Neuronal stem cell (in vitro differentiated cells): ENCODE measurements around the gene STK11IP.
A peak's percentile ranks its signal among the peaks of the same experiment; 100 is the strongest.

ENCODE experiments used
- DNase-seq: peaks from one replicate; pipeline ENCODE4 v3.0.0-alpha.2; 2013; ENCODE audit warnings: low spot score
- H2AFZ ChIP-seq: one replicate; pipeline ENCODE4 v1.6.1; 2013; ENCODE audit warnings: mild to moderate bottlenecking, low read length, inconsistent platforms
- H2AK5ac ChIP-seq: 2 replicates; pipeline ENCODE4 v1.6.1; 2013; ENCODE audit warnings: low read depth, mild to moderate bottlenecking, inconsistent platforms, low read length, moderate library complexity, mixed read lengths
- H2BK120ac ChIP-seq: 2 replicates; pipeline ENCODE4 v1.6.1; 2013; ENCODE audit warnings: low read depth, mild to moderate bottlenecking, inconsistent platforms, low read length, moderate library complexity, mixed read lengths
- H2BK12ac ChIP-seq: one replicate; pipeline ENCODE4 v1.6.1; 2013; ENCODE audit warnings: low read length, inconsistent platforms
- H2BK15ac ChIP-seq: 2 replicates; pipeline ENCODE4 v1.6.1; 2013; ENCODE audit warnings: mild to moderate bottlenecking, low read length, inconsistent platforms, mixed read lengths
- H2BK5ac ChIP-seq: one replicate; pipeline ENCODE4 v1.6.1; 2013; ENCODE audit warnings: inconsistent platforms, mild to moderate bottlenecking, low read length, moderate library complexity
- H3K14ac ChIP-seq: one replicate; pipeline ENCODE4 v1.6.1; 2013; ENCODE audit warnings: low read length, inconsistent platforms
- H3K18ac ChIP-seq: 2 replicates; pipeline ENCODE4 v1.6.1; 2013; ENCODE audit warnings: low read length, inconsistent platforms
- H3K23ac ChIP-seq: 2 replicates; pipeline ENCODE4 v1.6.1; 2013; ENCODE audit warnings: low read depth, mild to moderate bottlenecking, mixed read lengths, low read length, inconsistent platforms; ENCODE audit not compliant: poor library complexity
- H3K27ac ChIP-seq: replicated peaks from 3 replicates; pipeline ENCODE4 v1.5.1; 2013; ENCODE audit warnings: low read length, inconsistent platforms
- H3K27me3 ChIP-seq, 3 experiments: 2 replicates each; pipeline ENCODE4 v1.6.1; 2013; ENCODE audit warnings: low read length in 3 of 3, mild to moderate bottlenecking in 2 of 3, inconsistent platforms in 1 of 3, low read depth in 1 of 3, mixed read lengths in 1 of 3, moderate library complexity in 1 of 3; ENCODE audit not compliant: control insufficient read depth in 3 of 3, insufficient read depth in 3 of 3
- H3K36me3 ChIP-seq, 2 donors: replicated peaks in 1 of 2; 2 replicates each; pipeline ENCODE4 v1.6.1; 2013; ENCODE audit warnings: low read length in 2 of 2; ENCODE audit not compliant: control insufficient read depth in 2 of 2, insufficient read depth in 2 of 2
- H3K4ac ChIP-seq: 2 replicates; pipeline ENCODE4 v1.6.1; 2013; ENCODE audit warnings: inconsistent platforms, mild to moderate bottlenecking, low read length, moderate library complexity
- H3K4me1 ChIP-seq, 2 donors: 1 replicate in 1 of 2; 2 replicates in 1 of 2; pipeline ENCODE4 v1.6.1; 2013; ENCODE audit warnings: low read length in 2 of 2, low read depth in 1 of 2; ENCODE audit not compliant: control insufficient read depth in 2 of 2, insufficient read depth in 1 of 2
- H3K4me2 ChIP-seq: one replicate; pipeline ENCODE4 v1.6.1; 2013; ENCODE audit warnings: mild to moderate bottlenecking, low read length, inconsistent platforms; ENCODE audit not compliant: insufficient read depth, poor library complexity, severe bottlenecking
- H3K4me3 ChIP-seq, 2 donors: 2 replicates each; pipeline ENCODE4 v1.5.1; 2013; ENCODE audit warnings: low read length in 2 of 2, mild to moderate bottlenecking in 2 of 2, inconsistent platforms in 1 of 2, moderate library complexity in 1 of 2
- H3K79me1 ChIP-seq: one replicate; pipeline ENCODE4 v1.6.1; 2013; ENCODE audit warnings: low read depth, mild to moderate bottlenecking, inconsistent platforms, low read length, moderate library complexity
- H3K9ac ChIP-seq: one replicate; pipeline ENCODE4 v1.6.1; 2013; ENCODE audit warnings: mild to moderate bottlenecking, low read depth, low read length, inconsistent platforms; ENCODE audit not compliant: poor library complexity
- H3K9me3 ChIP-seq, 2 donors: replicated peaks in 1 of 2; 2 replicates each; pipeline versions ENCODE3 to v1.6.1; 2013; ENCODE audit warnings: low read length in 2 of 2, mild to moderate bottlenecking in 2 of 2, inconsistent platforms in 1 of 2, low read depth in 1 of 2, mixed read lengths in 1 of 2, moderate library complexity in 1 of 2; ENCODE audit not compliant: control insufficient read depth in 2 of 2, insufficient read depth in 1 of 2
- H4K8ac ChIP-seq: one replicate; pipeline ENCODE4 v1.6.1; 2013; ENCODE audit warnings: low read depth, mild to moderate bottlenecking, inconsistent platforms, low read length, moderate library complexity
- H4K91ac ChIP-seq: one replicate; pipeline ENCODE4 v1.6.1; 2013; ENCODE audit warnings: low read length, low read depth, mild to moderate bottlenecking, inconsistent platforms; ENCODE audit not compliant: poor library complexity
- WGBS, 2 donors: extraction: QIAGEN DNeasy Blood & Tissue Kit; methylation state at CpG; one replicate each; pipeline ENCODE4 v1.1.7; 2013; ENCODE audit warnings: missing lambda C conversion rate in 2 of 2, mixed read lengths in 1 of 2; ENCODE audit not compliant: insufficient read length in 2 of 2, insufficient replicate concordance in 1 of 2; ENCODE audit errors: extremely low coverage in 2 of 2; 5-methylcytosine and 5-hydroxymethylcytosine counted together

Gene STK11IP

DNA sequence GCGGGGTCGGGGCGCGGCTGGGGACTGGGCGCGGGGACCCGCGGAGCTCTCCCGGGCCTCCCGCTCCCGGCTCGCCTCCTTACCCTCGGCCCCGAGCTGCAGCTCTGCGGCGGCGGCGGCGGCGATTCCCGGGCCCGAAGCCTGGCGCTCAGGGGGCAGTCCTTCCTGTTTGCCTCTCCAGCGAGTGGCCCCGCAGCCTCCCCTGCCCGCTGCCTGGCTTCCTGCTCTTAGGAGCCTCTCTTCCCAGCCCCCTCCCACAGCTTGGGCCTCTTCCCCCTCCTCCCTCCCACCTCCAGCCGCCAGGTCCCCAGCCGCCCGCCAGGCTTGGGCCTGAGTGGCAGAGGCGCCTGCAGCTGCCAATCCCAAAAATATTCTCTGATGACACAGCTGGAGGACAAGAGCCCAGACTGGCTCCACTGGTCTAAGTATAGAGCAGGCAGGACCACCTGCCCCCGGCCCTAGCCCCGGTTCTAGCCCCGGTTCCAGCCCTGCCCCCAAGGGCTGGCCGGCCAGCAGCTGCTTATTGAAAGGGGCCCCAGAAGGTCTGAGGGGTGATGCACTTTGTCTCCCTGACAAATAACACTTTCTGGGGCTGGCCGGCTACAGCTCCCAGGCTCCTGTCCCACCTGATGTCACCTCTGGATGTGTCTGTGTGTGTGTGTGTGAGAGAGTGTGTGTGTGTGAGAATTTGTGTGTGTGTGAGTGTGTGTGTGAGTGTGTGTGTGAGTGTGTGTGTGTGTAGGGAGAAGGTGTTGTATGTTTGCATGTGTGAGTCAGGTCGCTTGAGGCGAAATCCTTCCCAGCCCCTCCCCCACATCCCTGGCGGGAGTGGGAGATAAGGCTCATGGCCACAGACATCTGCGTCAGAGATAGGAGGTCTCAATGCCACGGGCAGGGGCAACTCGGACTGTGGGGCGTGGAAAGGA lies 26.1 kb upstream of the STK11IP start, which contains the start of gene OBSL1:
Gene OBSL1 (minus strand): TSS at position 229 of the 926 bp plus-strand sequence. CDS start 307 bp downstream, outside the sequence.
- no peaks in the 10 kb centered on the region for H3K9me3 ChIP-seq
- peak within 1 kb of the TSS; percentile 99 for H3K14ac ChIP-seq
- H3K27me3 ChIP-seq = peaks cover 0 to 3% (median 2%) of the 10 kb centered on the region in 3 experiments
- peak within 1 kb of the TSS; percentile 91 for H3K4me2 ChIP-seq
- H3K4me3 ChIP-seq = peak within 1 kb of the TSS; percentile 86 to 94
- H3K18ac ChIP-seq = peak within 1 kb of the TSS; percentile 100
- peak within 1 kb of the TSS; percentile 94 for H3K4ac ChIP-seq
- H3K36me3 ChIP-seq = peaks cover 12 to 34% of the 10 kb centered on the region in 2 donors
- peak within 1 kb of the TSS; percentile 72 for H4K91ac ChIP-seq
- H4K8ac ChIP-seq = peak within 1 kb of the TSS; percentile 82
- H2AK5ac ChIP-seq = peak within 1 kb of the TSS; percentile 87
- peak; percentile 73 for DNase-seq
- peak within 1 kb of the TSS; percentile 98 for H2AFZ ChIP-seq
- H3K9ac ChIP-seq = peak within 1 kb of the TSS; percentile 99
- peak within 1 kb of the TSS; percentile 56 for H3K27ac ChIP-seq
- peaks cover 9% of the 10 kb centered on the region for H3K79me1 ChIP-seq
- peak within 1 kb of the TSS; percentile 82 for H2BK12ac ChIP-seq
- H3K23ac ChIP-seq = peak within 1 kb of the TSS; percentile 93
- peak within 1 kb of the TSS; percentile 50 for H2BK5ac ChIP-seq
- WGBS, 2 donors = no CpG with 5 or more reads among the region's 42 CpGs
- no peak within 1 kb of the TSS for H2BK120ac ChIP-seq
- peaks cover 12 to 14% of the 10 kb centered on the region in 2 donors for H3K4me1 ChIP-seq
- H2BK15ac ChIP-seq = peak within 1 kb of the TSS; percentile 98

DNA sequence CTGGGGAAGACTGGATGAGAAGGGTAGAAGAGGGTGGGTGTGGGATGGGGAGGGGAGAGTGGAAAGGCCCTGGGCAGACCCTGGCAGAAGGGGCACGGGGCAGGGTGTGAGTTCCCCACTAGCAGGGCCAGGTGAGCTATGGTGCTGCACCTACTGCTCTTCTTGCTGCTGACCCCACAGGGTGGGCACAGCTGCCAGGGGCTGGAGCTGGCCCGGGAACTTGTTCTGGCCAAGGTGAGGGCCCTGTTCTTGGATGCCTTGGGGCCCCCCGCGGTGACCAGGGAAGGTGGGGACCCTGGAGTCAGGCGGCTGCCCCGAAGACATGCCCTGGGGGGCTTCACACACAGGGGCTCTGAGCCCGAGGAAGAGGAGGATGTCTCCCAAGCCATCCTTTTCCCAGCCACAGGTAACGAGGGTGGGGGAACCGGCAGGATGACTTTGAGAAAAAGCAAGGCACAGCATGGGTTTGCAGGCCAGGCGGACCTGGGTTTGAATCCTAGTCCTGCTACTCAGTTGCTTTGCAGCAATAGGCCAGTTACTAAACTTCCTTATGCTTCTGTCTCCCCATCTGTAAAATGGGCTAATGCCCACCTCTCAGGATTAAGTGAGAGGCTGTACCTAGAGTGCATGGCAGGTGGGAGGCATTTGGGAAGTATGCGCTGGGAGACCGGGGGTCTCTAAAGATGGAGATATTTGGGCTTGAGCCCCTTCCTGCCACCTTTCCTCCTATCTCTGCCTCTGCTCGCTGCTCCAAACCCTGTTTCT lies 25.2 kb upstream of the STK11IP start, which contains the start of gene INHA:
Gene INHA (plus strand): TSS at position 74 of the 765 bp plus-strand sequence. CDS start 65 bp downstream, at position 139.
- peak within 1 kb of the TSS; percentile 50 for H2BK5ac ChIP-seq
- H2AFZ ChIP-seq = peak within 1 kb of the TSS; percentile 98
- no CpG with 5 or more reads among the region's 13 CpGs for WGBS, 2 donors
- no peaks in the 10 kb centered on the region for H3K9me3 ChIP-seq
- H3K27ac ChIP-seq = peak within 1 kb of the TSS; percentile 56
- peak within 1 kb of the TSS; percentile 29 for H3K4ac ChIP-seq
- peak within 1 kb of the TSS; percentile 77 for H3K23ac ChIP-seq
- peaks cover 20 to 22% of the 10 kb centered on the region in 2 donors for H3K4me1 ChIP-seq
- peak within 1 kb of the TSS; percentile 82 for H2BK12ac ChIP-seq
- peaks cover 0 to 3% (median 2%) of the 10 kb centered on the region in 3 experiments for H3K27me3 ChIP-seq
- peak within 1 kb of the TSS; percentile 6 for H4K8ac ChIP-seq
- H2BK15ac ChIP-seq = peak within 1 kb of the TSS; percentile 98
- H3K36me3 ChIP-seq = peaks cover 5 to 26% of the 10 kb centered on the region in 2 donors
- peaks cover 9% of the 10 kb centered on the region for H3K79me1 ChIP-seq
- H3K14ac ChIP-seq = peak within 1 kb of the TSS; percentile 82
- no peak within 1 kb of the TSS for H2BK120ac ChIP-seq
- peak within 1 kb of the TSS; percentile 86 to 94 for H3K4me3 ChIP-seq
- no peak for DNase-seq
- H3K18ac ChIP-seq = peak within 1 kb of the TSS; percentile 91
- no peak within 1 kb of the TSS for H4K91ac ChIP-seq
- H3K4me2 ChIP-seq = peak within 1 kb of the TSS; percentile 91
- peak within 1 kb of the TSS; percentile 78 for H3K9ac ChIP-seq
- peak within 1 kb of the TSS; percentile 87 for H2AK5ac ChIP-seq

DNA sequence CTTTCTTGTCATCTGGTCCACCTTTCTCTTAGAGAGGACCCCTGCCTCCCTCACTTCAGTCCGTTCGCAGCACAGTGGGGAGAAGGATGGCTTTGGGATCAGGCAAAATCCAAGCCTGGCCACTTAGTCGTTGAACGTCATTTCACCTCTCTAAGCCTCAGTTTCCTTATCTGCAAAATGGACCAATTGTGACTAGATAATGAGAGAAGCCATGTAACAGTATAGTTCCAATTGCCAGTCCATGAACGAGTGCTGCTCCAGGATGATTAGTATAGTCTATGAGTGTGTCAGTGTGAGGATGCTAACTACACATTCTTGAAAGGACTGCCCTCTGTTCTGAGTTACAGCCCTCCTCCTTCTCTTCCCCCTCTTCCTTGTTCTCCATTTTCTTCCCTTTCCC lies 24.5 kb upstream of the STK11IP start:
- Histone ChIP-seq H2BK5ac (no peak overlapping the region), H3K4ac (no peak overlapping the region), H3K4me2 (no peak overlapping the region), H3K36me3 (peaks cover 2 to 18% of the 10 kb centered on the region in 2 donors), H3K23ac (no peak overlapping the region), H4K91ac (no peak overlapping the region), H2BK12ac (no peak overlapping the region), H4K8ac (no peak overlapping the region), H2AK5ac (peak overlapping the region; percentile 87), H3K9ac (no peak overlapping the region), H3K9me3 (no peaks in the 10 kb centered on the region), H3K79me1 (peaks cover 9% of the 10 kb centered on the region), H3K4me3 (no peak overlapping the region), H3K27me3 (peaks cover 0 to 3% (median 2%) of the 10 kb centered on the region in 3 experiments), H2BK120ac (no peak overlapping the region), H2BK15ac (no peak overlapping the region), H3K14ac (no peak overlapping the region), H3K4me1 (peaks cover 20 to 22% of the 10 kb centered on the region in 2 donors), H2AFZ (no peak overlapping the region), H3K18ac (no peak overlapping the region), H3K27ac (no peak overlapping the region)
- no peak for DNase-seq
- no CpG with 5 or more reads among the region's 5 CpGs for WGBS, 2 donors
